RWPE2 (cell line): ENCODE data around the gene RGS8.

ENCODE experiments used
- ATAC-seq: fragments of 200-7000 bp; cut with Tn5 transposase; 3 replicates; pipeline ENCODE4 v1.9.1; 2021; ENCODE audit warnings: low read depth
- DNase-seq: peaks from one replicate; pipeline ENCODE4 v3.0.0-alpha.2; 2020; ENCODE audit warnings: low spot score
- H3K27ac ChIP-seq: fragments of 450-650 bp; 2 replicates; pipeline ENCODE4 v1.5.1; 2017; ENCODE audit warnings: mild to moderate bottlenecking; ENCODE audit not compliant: poor library complexity, severe bottlenecking
- H3K27me3 ChIP-seq: fragments of 250-450 bp; sonication (Bioruptor Pico); 2 replicates; pipeline ENCODE4 v1.5.1; 2021; ENCODE audit warnings: mild to moderate bottlenecking, moderate library complexity; ENCODE audit not compliant: insufficient read depth, poor library complexity, severe bottlenecking
- H3K36me3 ChIP-seq: fragments of 250-450 bp; sonication (Bioruptor Pico); 2 replicates; pipeline ENCODE4 v1.5.1; 2020; ENCODE audit warnings: low read depth, mild to moderate bottlenecking, moderate library complexity
- H3K4me1 ChIP-seq: fragments of 250-450 bp; sonication (Bioruptor Pico); 2 replicates; pipeline ENCODE4 v1.5.1; 2021; ENCODE audit warnings: mild to moderate bottlenecking, moderate library complexity; ENCODE audit not compliant: insufficient read depth, poor library complexity, severe bottlenecking
- H3K4me3 ChIP-seq: fragments of 250-450 bp; sonication (Bioruptor Pico); 2 replicates; pipeline ENCODE4 v1.5.1; 2021; ENCODE audit warnings: mild to moderate bottlenecking, moderate library complexity; ENCODE audit not compliant: severe bottlenecking
- H3K9me3 ChIP-seq: fragments of 250-450 bp; sonication (Bioruptor Pico); 2 replicates; pipeline ENCODE4 v1.5.1; 2021; ENCODE audit warnings: mild to moderate bottlenecking, moderate library complexity; ENCODE audit not compliant: severe bottlenecking
- CTCF ChIP-seq: fragments of 450-650 bp; IDR thresholded peaks from one replicate; pipeline ENCODE4 v1.5.1; 2017; ENCODE audit warnings: mild to moderate bottlenecking, moderate library complexity; ENCODE audit not compliant: poor library complexity, severe bottlenecking

The RGS8 gene

GRCh38 chr1:182690886-182691443 lies 6.6 kb upstream of the RGS8 start:
- Histone ChIP-seq H3K36me3 (no peaks in the 10 kb centered on the region), H3K9me3 (no peaks in the 10 kb centered on the region), H3K4me1 (no peaks in the 10 kb centered on the region), H3K27me3 (no peaks in the 10 kb centered on the region), H3K4me3 (no peak overlapping the region), H3K27ac (no peak overlapping the region)
- TF ChIP-seq CTCF = no peak
- DNase-seq (no peak), ATAC-seq (no peak)

DNA sequence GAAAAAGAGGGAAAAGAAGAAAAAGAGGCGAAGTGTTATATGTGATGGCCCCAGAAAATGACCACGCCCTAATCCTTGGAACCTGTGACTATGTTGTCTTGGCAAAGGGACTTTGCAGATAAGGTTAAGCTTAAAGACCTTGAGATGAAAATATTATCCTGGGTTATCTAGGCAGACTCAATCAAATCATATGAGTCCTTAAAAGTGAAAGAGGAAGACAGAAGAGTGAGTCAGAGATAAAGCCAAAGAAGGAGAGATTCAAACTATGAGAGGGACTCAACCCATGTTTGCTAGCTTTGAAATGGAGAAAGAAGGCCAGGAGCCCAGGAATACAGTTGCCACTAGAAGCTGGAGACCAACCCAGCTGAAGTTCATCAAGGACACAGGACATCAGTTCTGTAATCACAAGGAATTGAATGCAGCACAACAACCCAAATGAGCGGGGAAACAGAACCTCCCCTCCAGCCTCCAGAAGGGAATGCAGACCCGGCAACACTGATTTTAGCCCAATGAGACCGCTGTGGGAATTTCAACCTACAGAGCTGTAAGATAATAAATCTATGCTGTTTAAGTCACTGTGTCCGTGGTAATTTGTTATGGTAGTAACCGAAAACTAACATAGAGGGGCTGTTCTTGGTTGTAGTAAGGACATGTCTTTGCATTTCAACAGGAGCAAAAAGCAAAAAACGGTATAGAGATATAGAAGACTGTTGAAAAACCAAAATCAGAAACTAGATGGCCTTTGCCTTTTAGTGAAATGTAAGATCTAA lies 4.2 kb upstream of the RGS8 start:
- Histone ChIP-seq H3K27me3 (no peaks in the 10 kb centered on the region), H3K36me3 (no peaks in the 10 kb centered on the region), H3K9me3 (no peaks in the 10 kb centered on the region), H3K27ac (no peak overlapping the region), H3K4me1 (no peaks in the 10 kb centered on the region), H3K4me3 (no peak overlapping the region)
- TF ChIP-seq CTCF = no peak
- DNase-seq (no peak), ATAC-seq (no peak)

DNA sequence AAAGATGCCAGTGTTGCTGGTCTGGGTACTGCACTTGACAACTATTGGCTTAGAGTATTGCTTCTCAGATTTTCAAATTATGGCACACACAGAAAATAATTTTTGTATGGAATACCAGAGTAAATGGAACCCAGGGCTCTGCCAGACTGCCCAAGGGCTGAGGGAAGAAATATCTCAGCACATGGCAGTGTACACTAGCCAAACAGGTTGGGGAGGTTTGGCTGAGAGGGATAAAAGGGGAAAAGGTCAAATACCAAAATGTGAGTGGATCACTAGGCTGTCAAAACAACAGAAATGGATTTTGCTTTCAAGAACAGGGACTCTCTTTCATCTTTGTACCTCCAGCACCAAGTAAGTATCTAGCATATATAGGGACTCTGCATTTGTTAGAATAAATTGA lies 3.0 kb upstream of the RGS8 start:
- H3K9me3 ChIP-seq = no peaks in the 10 kb centered on the region
- no peak for TF ChIP-seq CTCF
- H3K4me1 ChIP-seq = no peaks in the 10 kb centered on the region
- H3K27me3 ChIP-seq = no peaks in the 10 kb centered on the region
- no peak overlapping the region for H3K4me3 ChIP-seq
- DNase-seq (no peak), ATAC-seq (peak; percentile 19; the same call in 1 of the 3 replicates)
- no peaks in the 10 kb centered on the region for H3K36me3 ChIP-seq
- no peak overlapping the region for H3K27ac ChIP-seq

- no peaks in the 10 kb centered on the region for H3K4me1 ChIP-seq
- no peak for ATAC-seq
- H3K27ac ChIP-seq = no peak overlapping the region
- no peak for TF ChIP-seq CTCF
- H3K9me3 ChIP-seq = no peaks in the 10 kb centered on the region
- no peak overlapping the region for H3K4me3 ChIP-seq
- no peak for DNase-seq
- H3K36me3 ChIP-seq = no peaks in the 10 kb centered on the region
- H3K27me3 ChIP-seq = no peaks in the 10 kb centered on the region
These were observed 2.1 kb upstream of the RGS8 start for GRCh38 chr1:182686446-182686845.

DNA sequence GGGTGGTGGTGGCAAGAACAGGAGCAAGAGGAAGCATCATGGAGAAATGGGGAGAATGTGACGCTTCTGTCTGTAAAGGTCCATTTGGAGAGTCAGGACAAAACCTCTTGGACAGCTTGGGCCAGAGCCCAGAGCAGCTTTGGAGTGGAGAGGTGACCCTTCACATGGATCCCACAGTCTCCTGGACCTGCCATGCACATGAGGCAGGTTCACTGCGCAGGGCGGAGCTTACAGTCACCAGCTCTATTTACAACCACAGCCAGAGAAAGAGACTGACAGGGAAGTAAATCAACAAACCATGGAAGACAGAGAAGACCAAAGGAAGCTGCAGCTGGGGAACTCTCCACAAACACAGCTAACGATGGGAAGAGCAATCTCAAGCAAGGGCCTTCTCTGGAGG lies 828 bp upstream of the RGS8 start:
- Histone ChIP-seq H3K27me3 (no peaks in the 10 kb centered on the region), H3K36me3 (no peaks in the 10 kb centered on the region), H3K27ac (no peak overlapping the region), H3K4me1 (peaks cover 11% of the 10 kb centered on the region), H3K9me3 (no peaks in the 10 kb centered on the region), H3K4me3 (no peak overlapping the region)
- ATAC-seq = no peak
- TF ChIP-seq CTCF = no peak
- no peak for DNase-seq
